C4-2B (cell line): ENCODE results near the gene APIP.
A peak's percentile ranks its signal among the peaks of the same experiment; 100 is the strongest.

ENCODE experiments used
- H3K27ac ChIP-seq: fragments of 450-650 bp; 2 replicates; pipeline ENCODE4 v1.5.1; 2017
- ZFX ChIP-seq: fragments of 450-650 bp; IDR thresholded peaks from 2 replicates; pipeline ENCODE4 v1.6.1; 2017
- TF ChIP-seq, protein P1 (sequence below): fragments of 450-650 bp; conservative IDR thresholded peaks from 2 replicates; pipeline ENCODE4 v1.5.1; 2017; ENCODE audit warnings: mild to moderate bottlenecking

The APIP gene

DNA sequence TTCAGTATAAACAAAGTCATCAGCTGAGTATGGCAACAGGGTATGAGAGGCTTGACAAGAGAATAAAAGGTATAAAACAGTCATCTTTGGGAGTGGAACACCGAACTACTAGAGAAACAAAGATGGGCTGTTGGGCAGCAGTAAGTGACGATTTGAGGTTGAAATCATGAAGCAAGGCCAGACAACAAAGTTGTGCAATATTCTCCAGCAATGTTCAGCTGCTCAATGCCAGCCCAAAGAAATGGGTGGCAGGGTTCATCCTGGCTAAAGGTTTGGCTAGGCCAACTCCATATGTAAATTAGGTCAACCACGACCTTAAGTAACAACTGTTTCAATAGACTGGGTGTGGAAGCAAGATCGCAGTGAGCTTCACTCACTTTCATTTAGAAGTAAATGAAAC is 6.2 kb downstream of the APIP start:
- no peak for TF ChIP-seq ZFX
- TF ChIP-seq, protein P1, sequence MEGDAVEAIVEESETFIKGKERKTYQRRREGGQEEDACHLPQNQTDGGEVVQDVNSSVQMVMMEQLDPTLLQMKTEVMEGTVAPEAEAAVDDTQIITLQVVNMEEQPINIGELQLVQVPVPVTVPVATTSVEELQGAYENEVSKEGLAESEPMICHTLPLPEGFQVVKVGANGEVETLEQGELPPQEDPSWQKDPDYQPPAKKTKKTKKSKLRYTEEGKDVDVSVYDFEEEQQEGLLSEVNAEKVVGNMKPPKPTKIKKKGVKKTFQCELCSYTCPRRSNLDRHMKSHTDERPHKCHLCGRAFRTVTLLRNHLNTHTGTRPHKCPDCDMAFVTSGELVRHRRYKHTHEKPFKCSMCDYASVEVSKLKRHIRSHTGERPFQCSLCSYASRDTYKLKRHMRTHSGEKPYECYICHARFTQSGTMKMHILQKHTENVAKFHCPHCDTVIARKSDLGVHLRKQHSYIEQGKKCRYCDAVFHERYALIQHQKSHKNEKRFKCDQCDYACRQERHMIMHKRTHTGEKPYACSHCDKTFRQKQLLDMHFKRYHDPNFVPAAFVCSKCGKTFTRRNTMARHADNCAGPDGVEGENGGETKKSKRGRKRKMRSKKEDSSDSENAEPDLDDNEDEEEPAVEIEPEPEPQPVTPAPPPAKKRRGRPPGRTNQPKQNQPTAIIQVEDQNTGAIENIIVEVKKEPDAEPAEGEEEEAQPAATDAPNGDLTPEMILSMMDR, result no peak
- H3K27ac ChIP-seq, result peak overlapping the region; percentile 48; the same call in 1 of the 2 replicates

DNA sequence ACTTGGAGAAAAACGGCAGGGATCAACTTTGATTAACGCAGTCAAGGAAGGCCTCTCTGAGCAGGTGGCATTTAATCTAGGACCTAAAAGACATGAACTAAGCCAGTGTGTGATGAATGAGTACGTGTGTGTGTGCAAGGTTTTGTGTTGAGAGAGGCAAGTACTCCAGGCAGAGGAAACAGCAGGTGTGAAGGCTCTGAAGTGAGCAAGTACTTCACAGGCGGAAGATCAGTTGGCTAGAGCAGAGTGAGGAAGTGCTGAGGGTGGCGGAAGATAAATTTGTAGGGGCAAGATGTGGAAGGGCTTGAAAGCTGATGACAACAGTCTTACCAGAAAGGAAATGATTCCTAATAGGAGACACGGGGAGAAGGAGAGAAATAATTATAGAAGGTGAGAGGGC is 6.8 kb downstream of the APIP start:
- TF ChIP-seq, protein P1, result no peak
- TF ChIP-seq ZFX, result no peak
- peak overlapping the region; percentile 48; the same call in 1 of the 2 replicates for H3K27ac ChIP-seq

DNA sequence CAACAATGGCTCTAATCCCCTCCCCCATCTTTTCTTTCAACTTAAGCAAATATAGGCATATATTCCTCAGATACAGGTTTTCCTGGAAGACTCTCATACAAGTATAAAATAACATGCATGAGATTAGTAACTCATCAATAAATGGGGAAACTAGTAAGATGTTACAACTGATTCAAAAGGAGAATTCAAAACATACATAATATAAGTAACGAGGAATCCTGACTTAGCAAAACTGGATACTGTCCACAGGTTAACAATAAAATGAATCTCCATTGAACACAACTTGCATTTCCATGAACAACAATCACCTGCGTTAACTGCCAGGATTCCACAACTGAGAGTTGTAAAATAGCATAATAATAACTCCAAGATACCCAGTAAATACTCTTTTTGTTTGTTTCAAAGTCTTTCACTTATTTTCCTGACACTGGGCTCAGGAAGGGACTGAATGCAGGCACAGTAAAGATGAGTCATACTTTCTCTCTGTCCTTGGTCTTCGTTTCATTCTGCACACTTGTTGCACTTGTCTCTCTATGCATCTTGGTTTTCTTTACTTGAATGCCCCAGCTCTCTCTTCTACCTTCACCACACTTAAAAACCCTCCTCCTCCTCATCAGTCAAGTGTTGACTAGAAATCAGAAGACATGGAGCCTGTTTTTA is 8.1 kb downstream of the APIP start:
- TF ChIP-seq ZFX, result no peak
- TF ChIP-seq, protein P1, result no peak
- no peak overlapping the region; the same call in 1 of the 2 replicates for H3K27ac ChIP-seq

DNA sequence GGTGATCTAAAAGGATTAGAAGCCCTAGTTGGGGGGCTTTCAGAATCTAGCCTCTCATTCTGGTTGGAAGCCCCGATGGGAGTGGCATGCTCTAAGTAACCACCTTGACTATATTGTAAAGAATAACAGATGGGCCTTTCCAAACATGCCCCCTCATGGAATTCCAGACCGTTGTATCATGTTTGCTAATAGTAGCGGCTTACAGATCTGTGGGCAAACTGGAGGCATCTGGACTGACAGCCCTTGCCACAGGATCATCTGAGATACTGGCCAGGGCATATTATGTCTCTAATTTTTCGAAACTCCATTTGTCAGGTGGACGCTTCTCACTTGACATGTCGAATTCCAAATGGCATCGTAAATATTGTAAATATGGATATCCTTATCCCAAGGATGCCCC is 10.5 kb downstream of the APIP start:
- H3K27ac ChIP-seq, result no peak overlapping the region
- TF ChIP-seq, protein P1, result no peak
- no peak for TF ChIP-seq ZFX

DNA sequence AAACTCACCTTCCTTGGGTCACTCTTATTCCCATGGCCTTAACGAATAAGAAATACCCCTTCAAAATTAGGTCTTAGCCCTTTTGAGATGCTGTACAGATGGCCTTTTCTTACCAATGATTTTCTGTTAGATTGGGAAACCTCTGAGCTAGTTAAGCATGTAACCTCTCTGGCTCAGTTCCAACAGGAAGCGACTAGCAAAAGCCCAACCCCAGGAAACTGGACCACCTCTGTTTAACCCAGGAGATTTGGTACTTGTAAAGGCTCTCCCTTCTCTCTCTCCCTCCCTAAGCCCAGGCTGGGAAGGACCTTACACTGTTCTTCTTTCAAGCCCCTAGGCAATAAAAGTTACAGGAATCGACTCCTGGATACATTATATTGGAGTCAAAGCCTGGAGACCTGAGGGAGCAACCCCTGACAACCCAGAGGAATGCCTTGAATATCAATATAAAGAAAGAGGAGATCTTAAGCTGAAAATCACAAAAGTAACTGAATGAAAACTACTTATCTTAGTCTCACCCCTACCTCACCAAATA is 11.7 kb downstream of the APIP start:
- no peak overlapping the region for H3K27ac ChIP-seq
- no peak for TF ChIP-seq ZFX
- TF ChIP-seq, protein P1, result no peak

DNA sequence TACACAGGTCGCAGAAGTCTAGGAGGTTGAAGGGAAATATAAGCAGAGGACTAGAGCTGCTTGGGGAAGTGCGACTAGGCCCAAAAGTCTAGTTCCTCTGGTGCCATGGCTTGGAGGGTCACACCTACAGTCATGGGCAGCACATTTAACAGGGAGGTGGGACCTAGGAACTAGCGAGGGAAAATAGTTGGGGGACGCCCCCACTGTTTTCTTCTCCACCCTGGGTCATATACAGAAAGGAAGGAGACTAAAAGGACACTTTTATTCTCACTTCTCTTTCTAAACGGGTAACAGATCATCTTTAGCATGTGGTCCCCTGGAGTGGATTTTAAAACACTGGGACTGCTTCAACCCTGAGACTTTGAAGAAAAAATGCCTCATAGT is 16.6 kb downstream of the APIP start:
- no peak for TF ChIP-seq ZFX
- TF ChIP-seq, protein P1, result no peak
- no peak overlapping the region for H3K27ac ChIP-seq

DNA sequence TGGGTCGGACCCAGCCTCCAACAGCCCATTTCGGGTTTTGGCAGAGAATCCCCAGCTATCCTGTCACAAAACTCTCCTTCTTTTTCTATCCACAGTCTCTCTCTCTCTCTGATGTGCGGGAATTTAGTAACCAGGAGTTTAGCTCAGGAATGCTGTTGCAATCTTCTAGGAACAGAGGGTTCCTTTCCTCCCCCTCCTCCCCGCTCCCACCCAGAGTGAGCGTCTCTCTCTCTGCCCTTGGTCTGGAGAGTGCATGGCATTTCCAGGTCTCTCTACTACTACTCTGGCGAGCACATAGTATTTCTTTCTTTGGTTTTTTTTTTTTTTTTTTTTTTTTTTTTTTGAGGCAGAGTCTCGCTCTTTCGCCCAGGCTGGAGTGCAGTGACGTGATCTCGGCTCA is 17.7 kb downstream of the APIP start:
- H3K27ac ChIP-seq, result no peak overlapping the region; the same call in 1 of the 2 replicates

More for the DNA sequence above, 17.7 kb downstream of the APIP start:
- TF ChIP-seq, protein P1, result no peak
- TF ChIP-seq ZFX, result no peak
